GM12878 (cell line): Measurements from ENCODE around the gene YWHAH. TPM values are rescaled to one million over a fixed set of nuclear protein-coding genes. Genes with fewer than 3 reads are reported as not detected.

Experiments used
- ATAC-seq: fragments of 200-7000 bp; cut with Tn5 transposase; 3 replicates; pipeline ENCODE4 v1.9.1; 2020; ENCODE audit warnings: mild to moderate bottlenecking, moderate library complexity
- BruUV-seq: library from RNA; stranded (reverse); fragments of 400-500 nt; replicated peaks from 2 replicates; lab custom pipeline; 2021; lab: Mats Ljungman, UMichigan
- CTCF ChIA-PET: fragments of 300-600 bp; sonication (Branson Sonifier 250); formaldehyde crosslinking; extraction: SDS; loops from one replicate; lab custom pipeline; 2021; ENCODE audit warnings: inconsistent platforms; lab: Yijun Ruan, JAX
- POLR2A ChIA-PET: fragments of 350-600 bp; formaldehyde crosslinking; extraction: SDS; loops from one replicate; lab custom pipeline; 2021; ENCODE audit warnings: inconsistent platforms; lab: Charles Lee
- RAD21 ChIA-PET: fragments of 300-600 bp; sonication (Branson Sonifier 250); formaldehyde crosslinking; loops from one replicate; lab custom pipeline; 2023; ENCODE audit warnings: antibody characterized with exemption; ENCODE audit not compliant: unreplicated experiment; lab: Charles Lee
- SMC1A ChIA-PET: fragments of 300-600 bp; sonication (Branson Sonifier 250); formaldehyde crosslinking; loops from one replicate; lab custom pipeline; 2023; ENCODE audit not compliant: unreplicated experiment, uncharacterized antibody; lab: Charles Lee
- DNase-seq: peaks from one replicate; pipeline ENCODE4 v3.0.0-alpha.2; 2011; ENCODE audit warnings: low read depth, low spot score
- FAIRE-seq: peaks from 3 replicates; lab custom pipeline; 2011; peaks lifted over from hg19 to GRCh38; lab: Jason Lieb, UNC
- H2AFZ ChIP-seq: 2 replicates; pipeline ENCODE4 v1.6.0; 2011; ENCODE audit warnings: low read depth, low read length, control low read depth; ENCODE audit not compliant: control insufficient read depth
- H3K27ac ChIP-seq: 2 replicates; pipeline ENCODE4 v1.5.1; 2011; ENCODE audit warnings: control low read depth; ENCODE audit not compliant: control insufficient read depth, insufficient read depth
- H3K27me3 ChIP-seq, 2 experiments: replicated peaks in 1 of 2; 2 replicates each; pipeline versions ENCODE4 v1.6.0 to v1.6.1; 2011; ENCODE audit warnings: low read length in 1 of 2; ENCODE audit not compliant: control insufficient read depth in 2 of 2, insufficient read depth in 2 of 2
- H3K36me3 ChIP-seq, 2 experiments: 2 replicates each; pipeline ENCODE4 v1.5.1; 2011; ENCODE audit warnings: low read length in 1 of 2; ENCODE audit not compliant: control insufficient read depth in 2 of 2, insufficient read depth in 2 of 2
- H3K4me1 ChIP-seq: 2 replicates; pipeline ENCODE4 v1.6.1; 2011; ENCODE audit warnings: mild to moderate bottlenecking, low read length, moderate library complexity, mixed read lengths; ENCODE audit not compliant: control insufficient read depth, insufficient read depth
- H3K4me2 ChIP-seq: 2 replicates; pipeline ENCODE4 v1.6.0; 2011; ENCODE audit warnings: control low read depth; ENCODE audit not compliant: control insufficient read depth, insufficient read depth
- H3K4me3 ChIP-seq: fragments of 200-600 bp; sonication (generic); 2 replicates; pipeline ENCODE4 v1.5.1; 2016
- H3K79me2 ChIP-seq: 2 replicates; pipeline ENCODE4 v1.6.0; 2011; ENCODE audit warnings: low read length; ENCODE audit not compliant: control insufficient read depth, insufficient read depth
- H3K9ac ChIP-seq: 2 replicates; pipeline ENCODE4 v1.8.0; 2011; ENCODE audit warnings: low read length, control low read depth, mixed read lengths; ENCODE audit not compliant: control insufficient read depth, insufficient read depth
- H3K9me3 ChIP-seq: replicated peaks from 3 replicates; pipeline ENCODE4 v1.5.1; 2011; ENCODE audit warnings: mild to moderate bottlenecking, low read length; ENCODE audit not compliant: control insufficient read depth, insufficient read depth
- H4K20me1 ChIP-seq: 2 replicates; pipeline ENCODE4 v1.6.0; 2011; ENCODE audit not compliant: control insufficient read depth, insufficient read depth
- CREB1 ChIP-seq: IDR thresholded peaks from 2 replicates; pipeline ENCODE4 v1.6.1; 2012; ENCODE audit warnings: low read depth, mild to moderate bottlenecking, inconsistent platforms
- DPF2 ChIP-seq: fragments of 450-650 bp; IDR thresholded peaks from 2 replicates; pipeline ENCODE4 v1.6.1; 2017; ENCODE audit warnings: mild to moderate bottlenecking
- FOS ChIP-seq: IDR thresholded peaks from 3 replicates; pipeline ENCODE4 v1.6.1; 2011; ENCODE audit warnings: borderline replicate concordance; ENCODE audit not compliant: insufficient read length; ENCODE audit errors: extremely low read depth
- KLF5 ChIP-seq: fragments of 450-650 bp; IDR thresholded peaks from 2 replicates; pipeline ENCODE4 v1.6.1; 2014; ENCODE audit warnings: mild to moderate bottlenecking; ENCODE audit not compliant: partially characterized antibody
- LARP7 ChIP-seq: fragments of 450-650 bp; IDR thresholded peaks from 2 replicates; pipeline ENCODE4 v1.6.1; 2017; ENCODE audit warnings: mild to moderate bottlenecking
- MAX ChIP-seq: IDR thresholded peaks from 2 replicates; pipeline ENCODE4 v1.6.1; 2012; ENCODE audit warnings: low read depth, low read length, improper control_type of control experiment
- MTA2 ChIP-seq: fragments of 450-650 bp; IDR thresholded peaks from 2 replicates; pipeline ENCODE4 v1.6.1; 2016; ENCODE audit warnings: low read depth, mild to moderate bottlenecking, moderate library complexity
- NR2C1 ChIP-seq: fragments of 450-650 bp; IDR thresholded peaks from 2 replicates; pipeline ENCODE4 v1.6.1; 2017; ENCODE audit warnings: antibody characterized with exemption, mild to moderate bottlenecking, moderate library complexity
- POLR2A ChIP-seq: IDR thresholded peaks from 2 replicates; pipeline ENCODE4 v1.6.1; 2011; ENCODE audit warnings: low read depth, mild to moderate bottlenecking, low read length
- SREBF2 ChIP-seq: IDR thresholded peaks from 2 replicates; pipeline ENCODE4 v1.6.1; 2012; ENCODE audit warnings: mild to moderate bottlenecking, low read length
- ZNF24 ChIP-seq: fragments of 450-650 bp; IDR thresholded peaks from 2 replicates; pipeline ENCODE4 v1.6.1; 2017; ENCODE audit warnings: antibody characterized with exemption, mild to moderate bottlenecking
- WGBS: methylation state at CpG from one replicate; pipeline ENCODE4 v1.1.6; 2016; ENCODE audit warnings: low lambda C conversion rate; ENCODE audit not compliant: insufficient replicate concordance, insufficient coverage; ENCODE audit errors: missing lambda C conversion rate; 5-methylcytosine and 5-hydroxymethylcytosine counted together
- in situ Hi-C: fragments of 300-500 bp; cut with MboI; formaldehyde crosslinking; loops from 9 replicates; pipeline ENCODE4 v1.14.3; 2018; ENCODE audit warnings: mixed read lengths
- intact Hi-C: fragments of 100-400 bp; cut with micrococcal nuclease; formaldehyde crosslinking; loops from one replicate; pipeline ENCODE4 v1.14.2; 2022; ENCODE audit not compliant: unreplicated experiment
- polyA plus RNA-seq, 11 experiments: library from polyadenylated mRNA; depleted of rRNA in 4 of 11; unstranded in 6 of 11; stranded (reverse) in 5 of 11; fragments of >200 nt; fragmentation: Nextera tagmentation in 4 of 11; fragmentation: Illumina TruSeq in 1 of 11; extraction: Ambion mirVana in 4 of 11; extraction: Trizol in 1 of 11; gene quantifications; 1 replicate in 1 of 11; 2 replicates in 10 of 11; pipeline versions ENCODE4 v1.2.1 to v1.2.3, GENCODE V29; 2011 to 2016; ENCODE audit warnings: inconsistent platforms in 2 of 11, missing spikeins in 2 of 11, low read depth in 1 of 11
- total RNA-seq, 4 experiments: library from RNA; depleted of rRNA in 3 of 4; stranded (reverse); fragments of >200 nt in 3 of 4; fragmentation: Illumina TruSeq in 1 of 4; extraction: Trizol in 1 of 4; gene quantifications; 2 replicates each; pipeline versions ENCODE4 v1.2.1 to v1.2.3, GENCODE V29; 2013 to 2021

The YWHAH gene
- total and polyA plus RNA-seq, 10 of the 15 experiments (the other 5 are each of a cell fraction or from before 2014, with no cell fraction given): 34.2 to 197 (median 115) TPM

DNA sequence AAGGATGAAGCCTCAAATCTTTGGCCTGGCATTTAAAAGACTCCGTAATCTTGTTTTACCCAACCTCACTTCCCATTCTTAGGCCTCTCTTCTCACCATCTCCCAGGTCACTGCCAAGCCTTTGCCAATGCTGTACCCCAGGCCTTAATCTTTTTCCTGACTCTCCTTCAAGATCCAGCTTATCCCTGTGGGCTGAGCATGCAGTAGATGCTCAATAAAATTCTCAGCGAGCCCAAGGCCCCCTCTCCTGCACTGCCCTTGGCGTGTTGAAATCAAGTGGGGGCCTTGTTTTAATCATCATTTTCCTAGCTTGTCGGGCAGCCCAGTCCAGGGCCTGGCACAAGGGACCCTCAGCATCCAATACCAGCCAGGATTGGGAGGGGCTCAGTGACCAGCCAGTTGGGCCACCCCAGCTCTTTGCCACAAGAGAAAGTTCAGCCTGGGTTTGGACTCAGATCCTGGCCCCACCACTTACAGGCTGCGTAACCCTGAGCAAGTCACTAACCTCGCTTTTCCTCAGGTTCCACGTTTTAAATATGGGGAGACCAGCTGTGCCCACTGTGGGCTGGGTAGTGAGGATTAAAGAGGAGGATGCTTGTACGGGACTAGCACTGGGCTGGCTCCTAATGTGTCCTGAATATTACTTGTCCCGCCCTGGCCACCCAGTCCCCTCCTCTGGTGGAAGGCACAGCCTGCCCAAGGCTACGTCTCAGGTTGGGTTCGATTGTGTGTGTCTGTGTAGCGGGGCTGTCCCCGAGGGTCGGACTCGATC is 943 bp upstream of the YWHAH start:
- Histone ChIP-seq H3K36me3 (peaks cover 0 to 3% of the 10 kb centered on the region in 2 experiments; a peak in 3 of 4 replicates), H3K4me2 (peak overlapping the region; percentile 78), H3K27me3 (no peaks in the 10 kb centered on the region)
- intact Hi-C loops: no loop called here
- TF ChIP-seq KLF5: no peak
- TF ChIP-seq, all 136 proteins: peak for 0
- H3K9me3 ChIP-seq: no peaks in the 10 kb centered on the region
- ChIA-PET SMC1A (interaction anchor here (1.2 to 10.0 kb wide), 3 partner anchors 24 to 278 kb away, joined by 3 to 99 read pairs (median 3); partner anchors contain the start of gene PISD), POLR2A (no interaction called here), CTCF (interaction anchor here (1.2 to 1.5 kb wide), 3 partner anchors 27 to 282 kb away, joined by 3 to 5 read pairs (median 4); no protein-coding TSS in a partner anchor), RAD21 (no interaction called here)
- H3K4me3 ChIP-seq: peak overlapping the region; percentile 74; the same call in 1 of the 2 replicates
- H4K20me1 ChIP-seq: 0 out of 2 replicates have a peak, but pooled peaks cover 3% of the 10 kb centered on the region
- DNase-seq (no peak), ATAC-seq (no peak), FAIRE-seq (no peak)
- H3K79me2 ChIP-seq: peaks cover 39% of the 10 kb centered on the region
- peak overlapping the region; percentile 7 for H3K27ac ChIP-seq
- peak overlapping the region; percentile 94 for H2AFZ ChIP-seq
- H3K9ac ChIP-seq: peak overlapping the region; percentile 71
- TSS peak; percentile 76 for BruUV-seq
- 39% methylated on average over 15 of the region's 15 CpGs for WGBS
- in situ Hi-C loops: no loop called here
- H3K4me1 ChIP-seq: peaks cover 13% of the 10 kb centered on the region

DNA sequence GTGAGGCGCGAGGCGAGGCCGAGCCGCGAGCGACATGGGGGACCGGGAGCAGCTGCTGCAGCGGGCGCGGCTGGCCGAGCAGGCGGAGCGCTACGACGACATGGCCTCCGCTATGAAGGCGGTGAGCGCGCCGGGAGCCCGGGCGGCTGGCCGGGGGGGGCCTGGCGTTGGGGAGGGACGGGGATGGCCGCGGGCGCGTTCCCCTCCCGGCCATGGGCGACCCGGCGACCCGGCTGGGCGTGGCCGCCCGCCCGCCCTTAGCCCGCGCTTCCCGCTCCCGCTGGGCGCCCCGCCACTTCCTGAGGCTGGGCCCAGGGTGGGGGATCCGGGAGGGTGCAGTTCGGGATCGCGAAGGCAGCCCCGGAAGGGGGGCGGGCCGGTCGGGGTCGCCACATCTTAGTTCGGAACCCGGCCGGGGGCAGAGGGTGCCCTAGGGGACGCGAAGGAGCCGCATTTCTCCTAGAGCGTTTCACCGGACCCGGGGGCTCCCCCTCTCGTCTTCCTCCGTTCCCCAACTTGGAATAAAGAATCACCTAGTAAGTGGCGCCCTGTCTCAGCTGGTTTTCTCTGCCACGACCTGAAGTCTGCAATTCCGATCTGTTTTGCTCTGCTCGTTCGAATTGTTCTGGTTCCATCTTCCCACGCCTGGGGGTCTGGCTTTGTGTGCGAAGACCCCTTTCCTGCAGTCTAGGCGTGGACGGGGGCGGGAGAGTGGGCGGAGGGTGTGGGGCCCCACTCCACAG is 536 bp downstream of the YWHAH start:
- H4K20me1 ChIP-seq: 0 out of 2 replicates have a peak, but pooled peaks cover 3% of the 10 kb centered on the region
- 2% methylated on average over 24 of the region's 76 CpGs for WGBS
- ChIA-PET POLR2A (interaction anchor here (1.1 kb wide), 1 partner anchor 86 kb away, joined by 3 read pairs; no protein-coding TSS in a partner anchor), SMC1A (interaction anchor here (1.0 to 10.0 kb wide), 6 partner anchors 10 to 467 kb away, joined by 3 to 99 read pairs (median 4); partner anchors contain the start of genes PISD and RTCB), RAD21 (interaction anchor here (1.3 to 4.0 kb wide), 2 partner anchors 25 to 279 kb away, joined by 5 to 29 read pairs; no protein-coding TSS in a partner anchor), CTCF (interaction anchor here (0.7 to 7.1 kb wide), 4 partner anchors 25 to 279 kb away, joined by 3 to 140 read pairs (median 14); partner anchors contain the start of gene PISD)
- intact Hi-C loops (loop anchor here (1.0 to 2.0 kb wide), 2 partner anchors 28 to 190 kb away; partner anchors contain the start of gene DEPDC5), in situ Hi-C loops (loop anchor here (5.0 kb wide), 1 partner anchor 283 kb away; the partner anchor contains the start of gene PISD)
- H3K9ac ChIP-seq: peak overlapping the region; percentile 91
- FAIRE-seq: no peak
- peak overlapping the region; percentile 75 for H3K4me2 ChIP-seq
- peak overlapping the region; percentile 100 for H3K4me3 ChIP-seq
- H3K79me2 ChIP-seq: peaks cover 46% of the 10 kb centered on the region
- H3K27me3 ChIP-seq: no peaks in the 10 kb centered on the region
- DNase-seq: no peak
- H2AFZ ChIP-seq: peak overlapping the region; percentile 94
- peaks cover 13% of the 10 kb centered on the region for H3K4me1 ChIP-seq
- BruUV-seq: no TSS peak
- H3K9me3 ChIP-seq: no peaks in the 10 kb centered on the region
- peak overlapping the region; percentile 83 for H3K27ac ChIP-seq
- peak; percentile 21 for ATAC-seq
- H3K36me3 ChIP-seq: peaks cover 0 to 3% of the 10 kb centered on the region in 2 experiments; a peak in 3 of 4 replicates
- TF ChIP-seq MTA2 (no peak), NR2C1 (no peak), LARP7 (peak; percentile 92; the same call in 1 of the 2 replicates), CREB1 (no peak), DPF2 (peak; percentile 35; the same call in 1 of the 2 replicates), MAX (no peak), ZNF24 (no peak), FOS (no peak), POLR2A (no peak; the same call in none of the 2 replicates), SREBF2 (no peak)
